WTC11 (cell line): Measurements from ENCODE around the gene RBM45. TPM values are rescaled to one million over a fixed set of nuclear protein-coding genes. Genes with fewer than 3 reads are reported as not detected.
A peak's percentile ranks its signal among the peaks of the same experiment; 100 is the strongest.

ENCODE experiments used
- ATAC-seq: fragments of 200-7000 bp; cut with Tn5 transposase; 2 replicates; pipeline ENCODE4 v1.10.0; 2021; ENCODE audit warnings: mild to moderate bottlenecking, moderate library complexity
- CTCF ChIA-PET: fragments of 300-600 bp; sonication (Branson Sonifier 250); formaldehyde crosslinking; loops from one replicate; lab custom pipeline; 2021; ENCODE audit warnings: antibody characterized with exemption; lab: Charles Lee
- POLR2A ChIA-PET: fragments of 350-600 bp; sonication (Branson Sonifier 250); formaldehyde crosslinking; loops from one replicate; lab custom pipeline; 2021; ENCODE audit warnings: antibody characterized with exemption; lab: Charles Lee
- DNase-seq: peaks from one replicate; pipeline ENCODE4 v3.0.0; 2021; ENCODE audit warnings: low spot score
- H3K27ac Mint-ChIP-seq: 2 replicates; pipeline ENCODE4 v1.8.0; 2021; ENCODE audit warnings: mixed read lengths
- H3K27me3 Mint-ChIP-seq: 2 replicates; pipeline ENCODE4 v1.8.0; 2021; ENCODE audit warnings: low read depth, mild to moderate bottlenecking, moderate library complexity, mixed read lengths
- H3K36me3 Mint-ChIP-seq: 2 replicates; pipeline ENCODE4 v1.8.0; 2021; ENCODE audit warnings: mixed read lengths
- H3K4me1 Mint-ChIP-seq: 2 replicates; pipeline ENCODE4 v1.8.0; 2022; ENCODE audit warnings: mixed read lengths
- H3K4me3 Mint-ChIP-seq: 2 replicates; pipeline ENCODE4 v1.8.0; 2021; ENCODE audit warnings: mild to moderate bottlenecking, moderate library complexity, mixed read lengths
- H3K9me3 Mint-ChIP-seq: 2 replicates; pipeline ENCODE4 v1.8.0; 2021; ENCODE audit warnings: mixed read lengths
- ARID4B ChIP-seq: sonication (generic); formaldehyde crosslinking; IDR thresholded peaks from 2 replicates; pipeline ENCODE4 v1.8.0; 2023; ENCODE audit warnings: missing genetic modification reagents, mild to moderate bottlenecking, borderline replicate concordance
- ATF1 ChIP-seq: sonication (generic); formaldehyde crosslinking; IDR thresholded peaks from 2 replicates; pipeline ENCODE4 v1.8.1; 2023; ENCODE audit warnings: mild to moderate bottlenecking, moderate library complexity, missing genetic modification reagents
- ATF6 ChIP-seq: sonication (generic); formaldehyde crosslinking; IDR thresholded peaks from 2 replicates; pipeline ENCODE4 v1.8.1; 2023; ENCODE audit warnings: mild to moderate bottlenecking, missing genetic modification reagents
- ESRRA ChIP-seq: sonication (generic); formaldehyde crosslinking; IDR thresholded peaks from 2 replicates; pipeline ENCODE4 v1.8.1; 2022; ENCODE audit warnings: mild to moderate bottlenecking, missing genetic modification reagents, borderline replicate concordance
- FOXP1 ChIP-seq: sonication (generic); formaldehyde crosslinking; IDR thresholded peaks from 2 replicates; pipeline ENCODE4 v1.8.0; 2022; ENCODE audit warnings: missing genetic modification reagents, mild to moderate bottlenecking, moderate library complexity, borderline replicate concordance
- GTF2I ChIP-seq: fragments of 250-450 bp; sonication (Bioruptor Pico); conservative IDR thresholded peaks from 2 replicates; pipeline ENCODE4 v1.4.0; 2021; ENCODE audit warnings: mild to moderate bottlenecking
- NFYB ChIP-seq: sonication (generic); formaldehyde crosslinking; conservative IDR thresholded peaks from 2 replicates; pipeline ENCODE4 v1.8.0; 2022; ENCODE audit warnings: low read depth, missing genetic modification reagents
- PRDM15 ChIP-seq: sonication (generic); formaldehyde crosslinking; IDR thresholded peaks from 2 replicates; pipeline ENCODE4 v1.8.0; 2022; ENCODE audit warnings: missing genetic modification reagents
- RORB ChIP-seq: fragments of 250-450 bp; sonication (Bioruptor Pico); IDR thresholded peaks from 2 replicates; pipeline ENCODE4 v1.9.0; 2021; ENCODE audit warnings: mild to moderate bottlenecking
- USF1 ChIP-seq: sonication (generic); formaldehyde crosslinking; IDR thresholded peaks from 2 replicates; pipeline ENCODE4 v1.8.0; 2022; ENCODE audit warnings: mild to moderate bottlenecking, missing genetic modification reagents
- ZBTB21 ChIP-seq: sonication (generic); formaldehyde crosslinking; IDR thresholded peaks from 2 replicates; pipeline ENCODE4 v1.8.1; 2023; ENCODE audit warnings: mild to moderate bottlenecking, missing genetic modification reagents, borderline replicate concordance
- ZBTB43 ChIP-seq: sonication (generic); formaldehyde crosslinking; IDR thresholded peaks from 2 replicates; pipeline ENCODE4 v1.8.1; 2023; ENCODE audit warnings: mild to moderate bottlenecking, missing genetic modification reagents
- ZNF121 ChIP-seq: sonication (generic); formaldehyde crosslinking; IDR thresholded peaks from 2 replicates; pipeline ENCODE4 v1.8.0; 2023; ENCODE audit warnings: missing genetic modification reagents
- ZNF138 ChIP-seq: sonication (generic); formaldehyde crosslinking; conservative IDR thresholded peaks from 2 replicates; pipeline ENCODE4 v1.8.1; 2022; ENCODE audit warnings: mild to moderate bottlenecking, moderate library complexity, missing genetic modification reagents
- total RNA-seq: library from RNA; stranded (reverse); gene quantifications from 3 replicates; pipeline ENCODE4 v1.2.3, GENCODE V29; 2021

RBM45 gene
- total RNA-seq, 1 experiment from 2014 or later, result 9.2 TPM

GRCh38 chr2:178160601-178161000 is 48.4 kb downstream of the RBM45 start (continued):
- TF ChIP-seq PRDM15 (no peak), ATF1 (CRISPR knock-in tag) (no peak), ATF6 (CRISPR knock-in tag) (no peak), ESRRA (CRISPR knock-in tag) (no peak), ARID4B (CRISPR knock-in tag) (no peak), NFYB (no peak)

GRCh38 chr2:178163395-178163794 is 51.2 kb downstream of the RBM45 start:
- TF ChIP-seq ZNF121 (no peak), RORB (CRISPR knock-in tag) (no peak), USF1 (CRISPR knock-in tag) (no peak), FOXP1 (CRISPR knock-in tag) (no peak), ZBTB21 (no peak), GTF2I (CRISPR knock-in tag) (no peak), ZBTB43 (CRISPR knock-in tag) (no peak), ZNF138 (CRISPR knock-in tag) (no peak)
- Mint-ChIP-seq H3K27ac (no peak overlapping the region), H3K36me3 (no peaks in the 10 kb centered on the region), H3K9me3 (no peaks in the 10 kb centered on the region), H3K4me1 (no peaks in the 10 kb centered on the region; the same call in 1 of the 2 replicates), H3K4me3 (no peak overlapping the region), H3K27me3 (no peaks in the 10 kb centered on the region)
- ATAC-seq, result peak; percentile 38
- ChIA-PET CTCF (no interaction called here), POLR2A (no interaction called here)
- DNase-seq, result no peak
